IPS-11a (cell line): ENCODE results near the gene TMEM131.

ENCODE experiments used
- H3K4me3 ChIP-seq: one replicate; pipeline ENCODE4 v1.5.1; 2013; ENCODE audit warnings: low read depth, low read length, control low read depth

TMEM131 gene

DNA sequence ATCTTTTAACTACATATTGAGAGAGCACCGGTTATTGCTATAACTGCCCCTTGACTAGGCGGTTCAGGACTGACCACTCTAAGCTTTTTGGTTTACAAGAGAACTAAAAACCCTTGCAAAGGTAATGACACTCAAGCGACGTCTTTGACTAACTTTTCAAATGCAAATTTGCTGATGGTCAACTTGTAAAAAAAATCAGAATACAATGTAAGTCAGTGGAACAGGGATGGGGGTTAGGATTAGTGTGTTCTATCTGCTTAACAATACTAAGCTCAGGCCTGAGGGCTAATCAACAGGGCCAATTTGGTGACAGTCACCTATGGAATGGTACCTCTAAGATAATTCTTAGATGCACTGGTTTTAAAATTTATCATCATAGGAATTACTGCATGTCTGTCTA, 225.3 kb downstream of the TMEM131 start:
- no peak overlapping the region for H3K4me3 ChIP-seq

DNA sequence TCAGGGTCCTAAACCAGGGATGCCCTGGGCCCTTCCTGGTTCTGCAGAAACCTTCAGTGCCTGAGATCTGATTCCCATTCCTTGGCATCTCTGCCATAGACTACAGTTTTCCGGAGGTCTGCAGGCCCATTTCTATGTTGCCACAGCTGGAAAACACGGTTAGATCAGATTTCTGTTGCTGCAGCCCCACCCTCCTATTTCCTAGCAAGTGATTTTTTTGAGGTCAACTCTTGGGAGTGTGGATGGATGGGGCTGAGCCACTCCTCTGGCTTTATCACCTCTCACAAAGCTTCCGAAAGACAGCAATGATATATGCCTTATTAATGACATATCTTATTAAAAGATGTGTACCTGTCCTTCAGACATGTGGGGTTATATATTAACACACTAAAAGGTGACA, 226.0 kb downstream of the TMEM131 start:
- no peak overlapping the region for H3K4me3 ChIP-seq

DNA sequence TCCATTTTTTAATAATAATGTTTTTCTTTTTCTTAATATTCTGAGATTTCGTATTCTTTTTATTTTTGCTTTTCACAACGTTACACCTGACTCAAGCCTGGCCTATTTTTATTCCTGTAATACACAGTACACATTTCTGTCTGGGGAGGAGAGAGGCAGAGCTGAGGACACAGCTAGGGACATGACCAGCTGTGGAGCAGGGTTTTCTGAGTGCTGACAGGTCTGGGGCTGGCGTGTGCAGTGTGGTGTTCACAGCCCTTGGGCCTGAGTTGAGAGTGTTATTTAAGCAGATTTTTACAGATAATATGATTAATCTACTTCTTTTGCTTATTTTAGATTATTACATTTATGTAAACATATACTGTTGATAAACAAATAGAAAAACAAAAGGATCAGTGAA, 226.4 kb downstream of the TMEM131 start:
- no peak overlapping the region for H3K4me3 ChIP-seq

DNA sequence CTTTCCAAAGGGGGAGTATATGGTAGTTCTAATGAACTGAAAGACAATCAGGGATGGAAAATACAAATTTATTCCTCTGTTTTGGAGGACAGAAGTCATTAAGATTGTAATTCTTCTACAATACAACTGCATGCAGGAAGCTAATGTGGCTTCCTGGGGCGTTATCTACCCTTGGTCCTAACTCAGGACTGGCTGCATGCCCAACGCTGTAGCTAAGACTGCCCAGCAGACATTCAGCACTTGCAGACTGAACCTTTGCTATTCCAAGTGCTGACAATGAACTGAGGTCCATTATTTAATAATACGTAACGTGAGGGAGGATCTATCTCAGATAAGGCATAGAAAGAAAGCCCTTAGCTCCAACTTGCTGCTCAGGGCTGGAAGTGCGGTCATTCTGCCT, 229.2 kb downstream of the TMEM131 start:
- H3K4me3 ChIP-seq: no peak overlapping the region

DNA sequence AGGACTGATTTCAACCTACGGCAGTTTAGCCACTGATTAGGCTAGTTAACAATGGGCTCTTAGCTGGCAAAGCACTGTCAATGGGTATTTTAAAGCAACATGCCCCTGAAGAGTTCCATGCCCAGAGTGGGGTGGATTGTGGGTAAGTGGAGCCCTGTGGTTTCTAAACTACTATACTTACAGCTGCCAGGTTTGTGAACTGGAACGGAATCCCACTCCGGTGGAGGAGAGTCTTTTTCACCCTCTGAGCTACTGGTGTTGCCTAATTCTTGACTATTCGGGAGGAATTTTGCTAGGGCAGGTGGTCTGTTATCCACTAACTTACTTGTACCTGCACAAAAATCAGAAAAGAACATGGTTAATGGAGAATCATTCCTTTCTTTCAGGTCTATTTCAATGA, 229.8 kb downstream of the TMEM131 start:
- no peak overlapping the region for H3K4me3 ChIP-seq

DNA sequence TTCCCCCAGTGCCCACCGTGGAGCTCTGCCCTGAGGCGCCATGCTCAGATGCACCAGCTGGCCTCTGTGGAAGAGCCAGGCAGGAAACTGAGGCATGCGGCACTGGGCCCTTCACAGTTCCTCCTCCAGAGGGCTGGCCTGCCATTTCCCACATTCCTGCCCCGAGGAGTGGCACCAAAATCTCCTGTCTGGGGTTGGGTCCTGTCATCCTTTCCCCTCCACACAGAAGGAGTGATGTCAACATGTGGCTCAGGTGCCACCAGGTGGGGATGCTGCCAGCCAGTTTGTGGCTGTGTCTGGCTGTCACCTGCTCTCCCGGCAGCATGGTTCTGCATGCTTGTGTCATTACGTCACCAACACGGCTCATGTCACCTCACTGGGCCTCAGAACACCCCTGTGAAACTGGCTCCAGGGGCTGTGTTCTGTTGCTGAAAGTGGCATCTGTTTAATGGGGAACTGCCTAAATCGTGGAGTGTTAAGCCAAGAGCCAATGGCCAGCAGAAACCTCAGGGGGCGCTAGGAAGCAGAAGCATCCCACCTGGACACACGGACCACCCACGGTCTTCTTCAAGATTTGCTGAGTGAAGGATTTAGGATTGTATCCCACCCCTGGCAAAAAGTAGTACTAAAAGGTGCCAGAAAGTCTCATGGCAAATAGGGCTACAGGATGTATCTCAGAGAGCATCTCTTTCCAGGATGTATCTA, 231.0 kb downstream of the TMEM131 start:
- no peak overlapping the region for H3K4me3 ChIP-seq

DNA sequence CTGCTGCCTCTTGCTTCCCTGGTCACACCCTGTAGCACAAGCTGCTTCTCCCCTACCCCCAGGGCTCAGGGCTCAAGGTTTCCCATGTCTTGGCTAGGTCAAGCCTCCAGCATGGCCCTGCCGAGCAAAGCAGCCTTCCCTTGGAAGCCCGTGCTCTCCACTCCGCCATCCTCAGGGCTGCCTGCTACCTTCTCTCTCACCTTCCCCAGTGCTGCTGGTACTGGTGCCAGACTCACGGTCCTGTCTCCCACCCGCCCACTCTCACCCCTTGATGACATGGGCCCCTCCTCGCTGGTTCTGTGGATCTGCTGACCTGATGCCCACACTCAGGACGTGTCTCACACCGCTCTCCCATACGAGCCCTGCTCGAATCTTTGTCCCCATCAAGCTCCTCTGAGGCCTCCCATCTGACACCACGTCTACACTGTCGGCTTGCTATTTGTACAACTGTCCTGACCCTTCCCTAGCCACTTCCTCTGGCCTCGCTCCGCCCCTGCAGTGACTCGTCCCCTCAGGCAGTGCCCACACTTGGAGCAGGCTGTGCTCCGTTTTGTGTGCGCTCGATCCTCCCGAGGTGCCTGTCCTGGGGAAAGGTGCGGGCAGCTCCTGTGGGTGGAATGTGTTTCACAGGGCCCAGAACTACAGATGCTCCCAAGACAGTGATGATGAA, 232.4 kb downstream of the TMEM131 start:
- H3K4me3 ChIP-seq: no peak overlapping the region

DNA sequence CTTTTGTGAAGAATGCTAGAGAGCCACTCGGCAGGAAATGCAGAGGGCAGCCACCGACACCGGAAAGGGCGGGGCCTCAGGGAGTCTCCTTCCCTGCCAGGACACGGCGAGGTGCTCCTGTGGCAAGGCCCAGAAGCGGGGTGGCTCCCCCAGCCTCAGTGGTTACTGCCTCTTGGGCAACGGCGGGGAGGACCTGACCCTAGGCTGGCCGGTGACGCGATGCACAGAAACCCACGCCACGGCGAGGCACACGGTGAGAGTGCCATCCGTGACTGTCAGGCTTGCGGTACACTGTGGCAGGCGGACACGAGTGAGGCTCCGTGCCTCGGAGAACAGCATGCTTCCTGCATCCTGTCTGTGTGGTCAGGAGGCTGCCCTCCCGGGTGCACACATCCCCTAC, 234.6 kb downstream of the TMEM131 start:
- no peak overlapping the region for H3K4me3 ChIP-seq

DNA sequence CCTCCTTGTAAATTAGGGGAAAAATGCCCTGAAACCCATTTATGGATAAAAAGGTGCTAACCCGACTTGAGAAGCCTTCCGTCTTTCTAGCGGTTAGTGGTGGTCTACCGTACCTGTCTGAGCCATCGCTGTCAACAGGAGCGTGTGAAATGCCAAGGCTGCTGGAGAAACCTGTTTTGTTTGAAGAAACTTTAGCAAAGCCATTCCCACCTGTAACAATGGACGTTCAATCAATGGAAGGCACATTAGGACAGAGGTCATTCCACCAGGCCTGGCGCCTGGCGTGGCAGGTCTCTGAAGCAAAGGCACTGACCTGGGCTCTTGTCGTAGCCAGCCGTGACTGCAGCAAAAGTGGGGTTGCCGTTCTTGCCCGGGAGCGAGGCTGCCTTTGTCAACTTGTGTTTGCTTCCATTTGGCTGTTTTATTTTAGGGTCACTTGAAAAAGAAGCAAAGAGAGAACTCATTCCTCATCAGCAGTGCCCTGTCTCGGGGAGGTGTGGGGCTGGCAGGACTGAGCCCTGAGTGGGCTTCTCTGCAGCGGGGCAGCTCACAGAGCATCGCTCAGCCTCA, 235.2 kb downstream of the TMEM131 start:
- no peak overlapping the region for H3K4me3 ChIP-seq

DNA sequence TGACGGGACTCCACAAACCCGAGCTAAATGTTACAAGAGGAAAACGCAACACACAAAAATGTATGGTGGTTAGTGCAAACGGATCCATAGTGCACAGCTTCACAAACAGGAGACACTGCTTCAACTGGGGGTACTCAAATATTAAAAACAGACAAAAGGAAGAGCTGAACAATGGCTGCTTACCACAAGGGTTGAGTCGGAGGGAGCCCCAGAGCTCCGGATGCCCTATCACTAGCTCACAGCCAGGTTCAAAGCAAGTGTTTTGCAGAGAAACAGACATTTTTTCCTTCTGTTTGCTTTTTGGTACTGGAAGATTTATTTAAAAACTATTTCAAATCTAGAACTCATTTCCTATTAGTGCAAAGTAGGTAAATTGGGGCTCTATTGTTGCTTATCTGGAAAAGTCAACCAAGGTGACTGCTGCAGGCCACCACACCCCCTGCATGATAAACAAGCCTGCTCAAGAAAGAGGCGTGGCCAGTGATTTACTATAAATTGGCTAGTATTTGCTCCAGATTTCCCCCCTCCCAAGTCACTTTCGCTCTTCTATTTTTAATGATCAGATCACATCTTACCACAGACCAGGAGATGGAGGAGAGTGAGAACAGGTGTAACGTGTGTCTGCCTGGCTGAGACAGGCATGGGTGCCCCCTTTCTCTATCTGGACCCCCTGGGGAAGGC, 235.9 kb downstream of the TMEM131 start:
- H3K4me3 ChIP-seq: no peak overlapping the region

DNA sequence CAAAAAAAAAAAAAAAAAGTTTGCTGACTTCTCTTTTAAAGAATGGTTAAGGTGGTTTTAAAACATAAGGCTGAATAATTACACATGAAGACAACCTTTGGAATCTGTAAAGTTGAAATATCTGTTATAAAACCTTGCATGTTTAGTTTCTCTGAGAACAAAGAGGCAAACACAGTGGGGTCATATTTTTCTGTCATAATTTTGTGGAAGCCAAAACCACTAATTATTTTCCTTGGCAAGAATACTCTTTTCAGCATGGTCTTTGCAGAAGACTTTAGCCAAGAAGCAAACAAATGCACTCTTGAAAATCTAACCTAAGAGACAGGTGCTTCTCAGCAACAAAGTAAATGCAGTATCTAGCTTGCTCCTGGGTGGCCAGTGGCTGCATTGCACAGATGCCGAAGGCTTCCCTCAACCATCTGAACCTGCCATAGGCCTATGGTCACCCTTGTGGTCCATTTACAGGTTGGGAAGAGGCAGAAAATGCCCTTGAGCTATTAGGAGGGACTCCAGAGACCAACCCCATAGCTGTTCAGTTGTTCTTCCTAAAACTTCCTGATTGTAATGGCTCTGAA, 237.5 kb downstream of the TMEM131 start:
- no peak overlapping the region for H3K4me3 ChIP-seq

DNA sequence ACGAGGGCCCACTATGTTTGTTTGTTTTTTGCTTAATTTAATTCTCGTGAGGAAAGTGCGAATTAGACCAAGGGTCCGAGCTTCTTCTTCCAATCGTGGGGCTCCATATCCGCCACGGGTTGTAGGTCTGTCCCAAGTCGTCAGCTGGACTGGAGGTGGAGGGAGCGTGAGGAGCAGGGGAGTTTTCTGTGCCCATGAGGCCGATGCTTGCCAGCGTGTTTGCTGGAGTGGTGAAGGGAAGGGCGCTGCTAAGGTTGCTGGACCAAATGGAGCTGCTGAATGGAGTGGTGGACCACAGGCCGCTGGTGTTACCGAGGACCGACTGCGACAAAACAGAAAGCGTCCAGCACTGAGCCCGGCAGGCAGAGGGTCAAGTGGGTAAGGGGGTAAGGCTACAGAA, 238.7 kb downstream of the TMEM131 start:
- H3K4me3 ChIP-seq: no peak overlapping the region

DNA sequence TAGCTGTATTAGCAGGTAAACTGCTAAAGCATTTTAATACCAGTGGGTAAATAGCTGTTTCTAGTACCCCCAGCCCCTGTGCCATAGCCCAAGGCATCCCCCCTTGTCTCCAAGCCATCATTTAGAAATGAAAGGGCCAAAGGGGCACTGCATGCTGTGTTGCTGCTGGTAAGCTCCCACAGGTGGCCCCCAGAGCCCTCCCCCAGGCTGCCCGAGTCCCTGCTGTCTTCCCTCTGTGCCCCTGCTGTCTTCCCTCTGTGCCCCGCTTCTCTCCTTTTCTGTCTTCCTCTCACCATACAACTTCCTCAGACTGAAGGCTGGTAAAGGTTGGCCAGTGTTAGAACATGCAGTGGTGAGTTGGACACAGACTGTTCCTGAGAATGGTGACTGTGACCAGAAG, 240.3 kb downstream of the TMEM131 start:
- no peak overlapping the region for H3K4me3 ChIP-seq

DNA sequence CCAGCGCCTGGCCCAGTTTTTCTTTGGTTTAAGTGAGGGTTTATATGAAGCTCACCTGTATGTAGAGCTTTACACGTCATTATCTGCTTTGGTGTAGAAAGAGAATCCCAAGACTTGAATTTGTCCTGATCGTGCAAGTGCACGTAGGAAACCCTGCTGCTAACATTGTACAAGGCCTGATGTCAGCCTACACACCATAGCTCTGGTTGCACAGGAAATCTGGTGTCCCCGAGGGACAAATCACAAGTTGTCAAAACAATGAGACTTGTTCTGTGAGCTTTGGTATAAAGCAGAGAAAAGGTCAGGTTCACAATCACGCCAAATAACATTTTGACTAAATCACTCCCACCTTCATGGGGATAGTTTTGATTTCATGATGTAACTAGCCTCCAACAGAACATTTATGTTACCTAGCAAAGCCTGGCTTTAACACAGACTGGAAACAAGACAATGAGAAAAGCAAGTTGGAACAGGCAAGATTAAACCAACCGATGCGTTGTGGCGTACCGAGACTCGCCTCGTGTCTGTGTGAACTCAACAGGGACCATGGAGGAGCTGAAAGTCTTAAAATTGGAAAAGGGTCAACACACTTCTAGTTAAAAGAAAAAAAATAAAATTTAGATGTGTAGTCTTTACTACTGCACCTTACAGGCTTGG, 240.9 kb downstream of the TMEM131 start:
- H3K4me3 ChIP-seq: no peak overlapping the region

DNA sequence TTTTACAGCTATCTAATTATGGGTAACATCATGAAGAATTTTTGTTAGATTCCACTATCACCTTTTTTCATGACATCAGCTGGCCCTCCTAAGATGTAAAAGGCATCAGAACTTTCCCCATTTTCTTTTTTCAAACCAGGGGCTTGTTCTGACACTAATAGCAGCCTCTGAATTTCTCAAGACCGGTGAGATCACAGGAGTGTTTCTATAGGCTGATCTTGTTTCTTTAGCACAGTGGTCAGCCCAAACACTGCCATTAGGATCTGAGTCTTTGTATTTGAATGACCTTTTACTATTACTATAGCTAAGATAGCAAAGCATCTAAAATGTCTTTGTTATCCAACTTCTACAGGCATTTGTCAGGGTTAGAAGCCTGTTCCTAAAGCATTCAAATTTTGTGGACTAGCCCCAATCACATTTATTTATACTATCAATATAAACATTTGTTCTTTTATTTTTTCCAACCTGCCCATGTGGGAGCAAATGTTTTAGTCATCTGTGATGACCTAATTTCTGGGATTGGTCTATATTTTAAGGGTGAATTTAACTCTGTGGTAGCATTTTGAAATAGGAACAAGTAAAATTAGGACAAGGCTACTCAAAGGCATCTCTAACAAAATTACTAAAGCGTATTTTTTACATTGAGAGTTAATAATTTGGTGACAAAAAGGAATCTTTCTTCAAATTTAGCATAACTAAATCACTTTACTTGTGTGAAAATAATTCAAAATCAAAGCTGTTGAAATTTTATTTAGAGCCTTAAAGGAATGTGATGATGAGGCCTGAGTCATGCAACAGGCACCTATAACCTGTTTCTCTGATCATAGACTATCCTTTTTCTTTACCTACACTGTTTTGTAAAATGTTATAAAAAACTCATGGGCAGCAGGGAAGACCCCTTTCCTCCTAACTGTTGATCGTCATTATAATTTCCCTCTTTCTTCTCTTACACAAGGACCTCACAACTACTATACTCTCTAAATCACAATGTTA, 243.1 kb downstream of the TMEM131 start:
- no peak overlapping the region for H3K4me3 ChIP-seq

DNA sequence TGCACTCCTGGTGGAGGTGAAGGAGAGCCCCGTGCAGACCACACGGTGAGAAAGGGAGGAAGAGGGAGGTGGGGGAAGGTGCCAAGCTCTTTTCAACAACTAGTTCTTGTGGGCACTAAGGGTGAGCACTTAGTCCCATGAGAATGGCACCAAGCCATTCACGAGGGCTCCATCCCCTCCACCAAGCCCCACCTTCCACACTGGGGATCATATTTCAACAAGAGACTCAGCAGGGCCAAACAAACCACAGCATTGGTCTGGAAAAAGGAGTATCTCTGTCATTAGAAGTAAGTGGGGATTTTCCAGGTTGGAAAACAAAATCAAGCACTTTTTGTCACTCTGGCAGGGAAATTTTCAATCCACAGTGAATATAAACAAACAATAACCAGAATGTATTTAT, 244.0 kb downstream of the TMEM131 start:
- H3K4me3 ChIP-seq: no peak overlapping the region

DNA sequence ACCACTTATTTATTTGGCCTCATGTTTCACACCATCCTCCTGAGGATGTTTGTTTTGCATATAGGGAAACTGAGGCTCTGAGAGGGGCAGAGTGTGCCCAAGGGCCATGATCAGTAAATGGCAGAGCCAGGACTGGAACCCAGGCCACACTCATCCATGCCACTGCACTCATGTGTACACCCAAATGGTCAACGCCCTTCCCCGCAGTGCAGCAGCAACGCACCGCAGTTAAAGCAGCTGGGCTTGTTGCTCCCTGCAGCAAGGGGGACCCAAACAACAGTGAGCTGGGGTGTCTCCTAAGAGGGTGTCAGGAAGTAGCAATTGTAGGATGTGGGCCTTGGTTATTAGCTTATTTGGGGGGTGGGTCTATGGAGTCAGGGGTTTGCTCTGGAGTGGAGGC, 245.7 kb downstream of the TMEM131 start:
- H3K4me3 ChIP-seq: no peak overlapping the region

DNA sequence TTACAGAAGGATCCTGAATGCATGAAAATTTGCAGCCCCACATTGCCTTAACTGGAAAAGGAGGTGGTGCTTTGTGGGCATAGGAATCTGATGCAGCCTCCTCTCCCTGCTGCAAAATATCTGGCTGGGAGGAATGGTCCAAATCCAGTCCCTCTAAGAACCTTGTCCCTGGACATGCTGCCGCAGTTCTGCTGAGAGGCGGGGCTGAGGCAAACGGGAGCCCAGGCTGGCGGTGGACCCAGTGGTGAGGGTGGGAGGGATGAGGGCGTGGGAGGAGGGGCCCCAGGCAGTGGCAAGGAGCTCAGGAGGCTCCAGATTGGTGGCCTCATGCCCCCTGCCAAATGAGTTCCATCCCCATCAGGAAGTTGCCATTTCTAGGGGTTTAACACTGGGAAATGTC, 246.2 kb downstream of the TMEM131 start:
- no peak overlapping the region for H3K4me3 ChIP-seq

DNA sequence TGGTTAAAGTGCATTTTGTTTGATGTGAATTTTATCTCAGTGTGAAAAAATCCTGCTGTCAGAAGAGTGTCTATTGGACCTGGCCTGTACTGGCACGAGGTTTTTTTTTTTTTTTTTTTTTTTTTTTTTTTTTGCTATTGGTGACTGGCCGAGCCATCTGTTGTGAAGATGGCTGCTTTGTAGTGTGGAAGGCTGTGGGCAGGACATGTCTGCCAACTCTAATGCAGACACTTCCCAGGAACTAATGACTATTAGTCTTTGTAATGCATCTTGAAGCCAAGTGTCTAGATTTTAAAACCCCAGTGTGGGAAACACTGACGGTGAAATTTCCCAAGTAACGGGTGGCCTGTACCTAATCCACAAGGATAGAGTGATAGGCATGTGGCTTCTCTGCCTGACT, 248.0 kb downstream of the TMEM131 start:
- no peak overlapping the region for H3K4me3 ChIP-seq

DNA sequence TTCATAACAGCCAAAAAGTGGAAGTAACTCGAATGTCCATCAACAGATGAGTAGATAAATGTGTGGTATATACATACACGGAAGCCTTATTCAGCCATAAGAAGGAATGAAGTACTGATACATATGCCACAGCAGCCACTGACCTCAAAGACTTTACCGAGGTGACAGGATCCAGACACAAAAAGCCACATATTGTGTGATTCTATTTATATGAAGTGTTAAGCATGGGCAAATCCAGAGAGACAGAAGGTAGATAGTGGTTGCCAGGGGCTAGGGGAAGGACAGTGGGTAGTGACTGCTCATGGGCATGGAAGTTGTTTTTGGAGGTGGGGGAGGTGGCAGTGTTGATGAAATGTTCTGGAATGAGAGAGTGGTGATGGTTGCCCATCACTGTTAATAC, 248.5 kb downstream of the TMEM131 start:
- H3K4me3 ChIP-seq: no peak overlapping the region
